Heart left ventricle (tissue), 13 donors: ENCODE results near the gene FARSA.

Experiments used
- POLR2A ChIP-seq, 2 donors: fragments of 450-650 bp; IDR thresholded peaks; one replicate each; pipeline ENCODE4 v1.6.1; 2017; ENCODE audit warnings: antibody characterized with exemption in 2 of 2, mild to moderate bottlenecking in 2 of 2, moderate library complexity in 2 of 2
- TF ChIP-seq, protein P1 (sequence below), 12 donors: fragments of 200-600 bp; sonication (generic) in 4 of 12; IDR thresholded peaks; one replicate each; pipeline versions ENCODE4 v1.5.0 to v1.8.0; 2018 to 2022; ENCODE audit warnings: antibody characterized with exemption in 12 of 12, mild to moderate bottlenecking in 5 of 12
- donor health status: ischemic (EF 13 %, LVEDD 7.1; RV severe dilation, severe dysfunction).
- donor health status: DM: no; HTN: yes; CAD: no.
- donor health status: DM: no; HTN: no; CAD: no.
- donor health status: ischemic (EF 25% LVEDD 6.9; RV normal size, moderate dysfunction).
- donor health status: ischemic (EF 25% LVEDD 5.7; RV mildly dilated, moderate dysfunction).
- donor health status: ischemic (EF 35%, LVEDD 5.7; RV mildly dilated, moderate dysfunction).
- donor health status: nonischemic (EF 11% LVEDD 7.7; RV severe dilation, severe dysfunction).
- donor health status: DM: yes; HTN: yes; CAD: no.
- donor health status: PGD.
- donor health status: ischemic (EF 29% LVEDD 5.4; RV normal size, mild dysfunction).
- donor health status: nonischemic (EF 23%, LVEDD 6.1; RV moderate dilation, normal function).

- TF ChIP-seq, protein P1, sequence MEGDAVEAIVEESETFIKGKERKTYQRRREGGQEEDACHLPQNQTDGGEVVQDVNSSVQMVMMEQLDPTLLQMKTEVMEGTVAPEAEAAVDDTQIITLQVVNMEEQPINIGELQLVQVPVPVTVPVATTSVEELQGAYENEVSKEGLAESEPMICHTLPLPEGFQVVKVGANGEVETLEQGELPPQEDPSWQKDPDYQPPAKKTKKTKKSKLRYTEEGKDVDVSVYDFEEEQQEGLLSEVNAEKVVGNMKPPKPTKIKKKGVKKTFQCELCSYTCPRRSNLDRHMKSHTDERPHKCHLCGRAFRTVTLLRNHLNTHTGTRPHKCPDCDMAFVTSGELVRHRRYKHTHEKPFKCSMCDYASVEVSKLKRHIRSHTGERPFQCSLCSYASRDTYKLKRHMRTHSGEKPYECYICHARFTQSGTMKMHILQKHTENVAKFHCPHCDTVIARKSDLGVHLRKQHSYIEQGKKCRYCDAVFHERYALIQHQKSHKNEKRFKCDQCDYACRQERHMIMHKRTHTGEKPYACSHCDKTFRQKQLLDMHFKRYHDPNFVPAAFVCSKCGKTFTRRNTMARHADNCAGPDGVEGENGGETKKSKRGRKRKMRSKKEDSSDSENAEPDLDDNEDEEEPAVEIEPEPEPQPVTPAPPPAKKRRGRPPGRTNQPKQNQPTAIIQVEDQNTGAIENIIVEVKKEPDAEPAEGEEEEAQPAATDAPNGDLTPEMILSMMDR (IDR thresholded peaks at IDR 0.05), result no peak
- TF ChIP-seq POLR2A (IDR thresholded peaks at IDR 0.05), result no peak
Observed at GRCh38 chr19:12953138-12953798, 19.8 kb upstream of the FARSA start.
